D341Med (cell line): Measurements from ENCODE around the gene PCDHA1.
"Not testable (repeated sequence)": the region's sequence is repeated elsewhere in the genome, so short reads cannot be mapped to it uniquely, and the experiment has no call there.

Experiments used
- DNase-seq: peaks from one replicate; pipeline ENCODE4 v3.0.0; 2012; ENCODE audit warnings: low spot score

The PCDHA1 gene

DNA sequence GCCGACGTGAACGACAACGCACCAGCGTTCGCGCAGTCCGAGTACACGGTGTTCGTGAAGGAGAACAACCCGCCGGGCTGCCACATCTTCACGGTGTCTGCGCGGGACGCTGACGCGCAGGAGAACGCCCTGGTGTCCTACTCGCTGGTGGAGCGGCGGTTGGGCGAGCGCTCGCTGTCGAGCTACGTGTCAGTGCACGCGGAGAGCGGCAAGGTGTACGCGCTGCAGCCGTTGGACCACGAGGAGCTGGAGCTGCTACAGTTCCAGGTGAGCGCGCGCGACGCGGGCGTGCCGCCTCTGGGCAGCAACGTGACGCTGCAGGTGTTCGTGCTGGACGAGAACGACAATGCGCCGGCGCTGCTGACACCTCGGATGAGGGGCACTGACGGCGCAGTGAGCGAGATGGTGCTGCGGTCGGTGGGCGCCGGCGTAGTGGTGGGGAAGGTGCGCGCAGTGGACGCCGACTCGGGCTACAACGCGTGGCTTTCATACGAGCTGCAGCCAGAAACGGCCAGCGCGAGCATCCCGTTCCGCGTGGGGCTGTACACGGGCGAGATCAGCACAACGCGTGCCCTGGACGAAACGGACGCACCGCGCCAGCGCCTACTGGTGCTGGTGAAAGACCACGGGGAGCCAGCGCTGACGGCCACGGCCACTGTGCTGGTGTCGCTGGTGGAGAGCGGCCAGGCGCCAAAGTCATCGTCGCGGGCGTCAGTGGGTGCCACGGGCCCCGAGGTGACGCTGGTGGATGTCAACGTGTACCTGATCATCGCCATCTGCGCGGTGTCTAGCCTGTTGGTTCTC, 64.1 kb downstream of the PCDHA1 start:
- not testable (repeated sequence) for DNase-seq

DNA sequence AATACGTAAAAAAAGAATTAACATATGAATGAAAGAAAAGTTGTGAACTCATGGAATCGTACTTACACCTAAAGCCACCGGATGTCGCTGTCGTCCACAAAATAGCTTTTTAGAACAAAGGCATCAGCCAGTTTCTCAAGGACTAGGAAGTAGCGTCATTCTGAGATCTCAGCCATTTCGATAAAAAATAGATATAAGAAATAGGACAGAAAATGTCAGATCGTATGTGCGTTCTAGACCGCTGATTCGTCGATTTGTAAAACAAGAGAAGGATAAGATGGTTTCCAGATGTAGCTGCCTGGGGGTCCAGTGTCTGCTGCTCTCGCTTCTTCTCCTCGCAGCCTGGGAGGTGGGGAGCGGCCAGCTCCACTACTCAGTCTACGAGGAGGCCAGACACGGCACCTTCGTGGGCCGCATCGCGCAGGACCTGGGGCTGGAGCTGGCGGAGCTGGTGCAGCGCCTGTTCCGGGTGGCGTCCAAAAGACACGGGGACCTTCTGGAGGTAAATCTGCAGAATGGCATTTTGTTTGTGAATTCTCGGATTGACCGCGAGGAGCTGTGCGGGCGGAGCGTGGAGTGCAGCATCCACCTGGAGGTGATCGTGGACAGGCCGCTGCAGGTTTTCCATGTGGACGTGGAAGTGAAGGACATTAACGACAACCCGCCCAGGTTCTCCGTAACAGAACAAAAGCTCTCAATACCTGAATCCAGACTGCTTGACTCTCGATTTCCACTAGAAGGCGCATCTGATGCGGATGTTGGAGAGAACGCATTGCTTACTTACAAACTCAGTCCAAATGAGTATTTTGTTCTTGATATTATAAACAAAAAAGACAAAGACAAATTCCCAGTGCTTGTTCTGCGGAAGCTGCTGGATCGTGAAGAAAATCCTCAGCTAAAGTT, 70.1 kb downstream of the PCDHA1 start, which contains the start of gene PCDHA10:
TSS of gene PCDHA10 (plus strand) at position 126 of the 903 bp plus-strand sequence. CDS start at position 278, 152 bp downstream.
- no peak for DNase-seq

DNA sequence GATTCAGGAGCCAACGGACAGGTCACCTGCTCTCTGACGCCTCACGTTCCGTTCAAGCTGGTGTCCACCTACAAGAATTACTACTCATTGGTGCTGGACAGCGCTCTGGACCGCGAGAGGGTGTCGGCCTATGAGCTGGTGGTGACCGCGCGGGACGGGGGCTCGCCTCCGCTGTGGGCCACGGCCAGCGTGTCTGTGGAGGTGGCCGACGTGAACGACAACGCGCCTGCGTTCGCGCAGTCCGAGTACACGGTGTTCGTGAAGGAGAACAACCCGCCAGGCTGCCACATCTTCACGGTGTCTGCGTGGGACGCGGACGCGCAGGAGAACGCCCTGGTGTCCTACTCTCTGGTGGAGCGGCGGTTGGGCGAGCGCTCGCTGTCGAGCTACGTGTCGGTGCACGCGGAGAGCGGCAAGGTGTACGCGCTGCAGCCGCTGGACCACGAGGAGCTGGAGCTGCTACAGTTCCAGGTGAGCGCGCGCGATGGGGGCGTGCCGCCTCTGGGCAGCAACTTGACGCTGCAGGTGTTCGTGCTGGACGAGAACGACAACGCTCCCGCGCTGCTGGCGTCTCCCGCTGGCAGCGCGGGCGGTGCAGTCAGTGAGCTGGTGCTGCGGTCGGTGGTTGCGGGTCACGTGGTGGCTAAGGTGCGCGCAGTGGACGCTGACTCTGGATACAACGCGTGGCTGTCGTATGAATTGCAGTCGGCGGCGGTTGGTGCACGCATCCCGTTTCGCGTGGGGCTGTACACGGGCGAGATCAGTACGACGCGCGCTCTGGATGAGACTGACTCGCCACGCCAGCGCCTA, 71.4 kb downstream of the PCDHA1 start:
- no peak for DNase-seq

DNA sequence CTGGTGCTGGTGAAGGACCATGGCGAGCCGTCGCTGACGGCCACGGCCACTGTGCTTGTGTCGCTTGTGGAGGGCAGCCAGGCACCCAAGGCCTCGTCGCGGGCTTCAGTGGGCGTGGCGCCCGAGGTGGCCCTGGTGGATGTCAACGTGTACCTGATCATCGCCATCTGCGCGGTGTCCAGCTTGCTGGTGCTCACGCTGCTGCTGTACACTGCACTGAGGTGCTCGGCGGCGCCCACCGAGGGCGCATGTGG, 72.0 kb downstream of the PCDHA1 start:
- DNase-seq: no peak

DNA sequence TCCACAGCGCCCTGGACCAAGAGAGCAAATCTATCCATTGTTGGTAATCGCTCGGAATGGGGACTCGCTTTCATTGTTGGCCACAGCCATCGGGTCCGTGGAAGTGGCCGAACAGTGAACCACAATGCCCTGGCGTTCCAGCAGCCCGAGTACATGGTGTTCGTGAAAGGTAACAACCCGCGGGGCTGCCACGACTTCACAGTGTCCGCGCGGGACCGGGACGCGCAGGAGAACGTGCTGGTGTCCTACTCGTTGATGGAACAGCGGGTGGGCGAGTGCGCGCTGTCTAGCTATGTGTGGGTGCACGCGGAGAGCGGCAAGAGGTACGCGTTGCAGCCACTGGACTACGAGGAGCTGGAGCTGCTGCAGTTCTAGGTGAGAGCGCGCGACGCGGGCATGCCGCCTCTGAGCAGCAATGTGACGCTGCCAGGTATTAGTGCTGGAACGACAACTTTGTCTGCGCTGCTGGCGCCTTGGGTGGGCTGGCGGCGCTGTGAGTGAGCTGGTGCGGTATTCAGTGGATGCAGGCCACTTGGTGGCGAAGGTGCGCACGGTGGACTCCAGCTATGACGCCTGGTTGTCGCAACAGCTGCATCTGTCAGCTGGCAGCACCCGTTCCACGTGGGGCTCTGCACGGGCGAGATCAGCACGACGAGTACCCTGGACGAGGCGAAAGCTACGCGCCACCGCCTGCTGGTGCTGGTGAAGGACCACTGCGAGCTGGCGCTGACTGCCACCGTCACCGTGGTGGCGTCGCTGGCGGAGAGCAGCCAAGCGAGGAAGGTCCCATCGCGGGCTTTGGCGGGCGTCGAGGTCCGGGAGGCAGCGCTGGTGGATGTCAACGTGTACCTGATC, 76.7 kb downstream of the PCDHA1 start:
- DNase-seq: no peak

DNA sequence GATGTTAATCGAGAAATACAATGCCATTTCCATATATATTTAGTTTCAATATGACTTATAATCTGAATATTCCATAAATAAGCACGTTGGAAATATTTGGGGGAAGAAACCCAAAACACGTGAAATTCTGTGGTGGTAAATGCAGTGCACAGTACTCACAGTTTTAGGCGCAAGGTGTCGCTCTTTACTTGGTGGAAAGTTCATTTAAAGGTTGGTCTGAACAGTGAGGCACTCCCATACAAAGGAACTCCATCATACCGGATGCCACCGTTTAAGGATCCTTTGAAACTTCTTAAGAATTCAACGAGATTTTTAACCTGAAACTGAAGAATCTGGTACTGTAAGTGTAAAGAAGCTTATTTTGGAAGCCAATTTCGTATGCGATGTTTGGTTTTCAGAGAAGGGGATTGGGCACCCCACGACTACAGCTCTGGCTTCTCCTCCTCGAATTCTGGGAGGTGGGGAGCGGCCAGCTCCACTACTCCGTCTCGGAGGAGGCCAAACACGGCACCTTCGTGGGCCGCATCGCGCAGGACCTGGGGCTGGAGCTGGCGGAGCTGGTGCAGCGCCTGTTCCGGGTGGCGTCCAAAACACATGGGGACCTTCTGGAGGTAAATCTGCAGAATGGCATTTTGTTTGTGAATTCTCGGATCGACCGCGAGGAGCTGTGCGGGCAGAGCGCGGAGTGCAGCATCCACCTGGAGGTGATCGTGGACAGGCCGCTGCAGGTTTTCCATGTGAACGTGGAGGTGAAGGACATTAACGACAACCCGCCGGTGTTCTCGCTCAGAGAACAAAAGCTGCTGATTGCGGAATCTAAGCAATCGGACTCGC, 83.0 kb downstream of the PCDHA1 start, which contains the start of gene PCDHA11:
TSS of gene PCDHA11 (plus strand) at position 237 of the 834 bp plus-strand sequence. CDS start at position 384, 147 bp downstream.
- no peak for DNase-seq

DNA sequence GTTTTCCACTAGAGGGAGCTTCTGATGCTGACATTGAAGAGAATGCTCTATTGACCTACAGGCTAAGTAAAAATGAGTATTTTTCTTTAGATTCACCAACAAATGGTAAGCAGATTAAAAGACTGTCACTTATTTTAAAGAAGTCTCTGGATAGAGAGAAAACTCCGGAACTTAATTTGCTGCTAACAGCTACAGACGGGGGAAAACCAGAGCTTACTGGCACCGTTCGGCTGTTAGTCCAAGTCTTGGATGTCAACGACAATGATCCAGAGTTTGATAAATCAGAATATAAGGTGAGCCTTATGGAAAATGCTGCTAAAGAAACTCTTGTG, 83.6 kb downstream of the PCDHA1 start:
- DNase-seq: no peak

DNA sequence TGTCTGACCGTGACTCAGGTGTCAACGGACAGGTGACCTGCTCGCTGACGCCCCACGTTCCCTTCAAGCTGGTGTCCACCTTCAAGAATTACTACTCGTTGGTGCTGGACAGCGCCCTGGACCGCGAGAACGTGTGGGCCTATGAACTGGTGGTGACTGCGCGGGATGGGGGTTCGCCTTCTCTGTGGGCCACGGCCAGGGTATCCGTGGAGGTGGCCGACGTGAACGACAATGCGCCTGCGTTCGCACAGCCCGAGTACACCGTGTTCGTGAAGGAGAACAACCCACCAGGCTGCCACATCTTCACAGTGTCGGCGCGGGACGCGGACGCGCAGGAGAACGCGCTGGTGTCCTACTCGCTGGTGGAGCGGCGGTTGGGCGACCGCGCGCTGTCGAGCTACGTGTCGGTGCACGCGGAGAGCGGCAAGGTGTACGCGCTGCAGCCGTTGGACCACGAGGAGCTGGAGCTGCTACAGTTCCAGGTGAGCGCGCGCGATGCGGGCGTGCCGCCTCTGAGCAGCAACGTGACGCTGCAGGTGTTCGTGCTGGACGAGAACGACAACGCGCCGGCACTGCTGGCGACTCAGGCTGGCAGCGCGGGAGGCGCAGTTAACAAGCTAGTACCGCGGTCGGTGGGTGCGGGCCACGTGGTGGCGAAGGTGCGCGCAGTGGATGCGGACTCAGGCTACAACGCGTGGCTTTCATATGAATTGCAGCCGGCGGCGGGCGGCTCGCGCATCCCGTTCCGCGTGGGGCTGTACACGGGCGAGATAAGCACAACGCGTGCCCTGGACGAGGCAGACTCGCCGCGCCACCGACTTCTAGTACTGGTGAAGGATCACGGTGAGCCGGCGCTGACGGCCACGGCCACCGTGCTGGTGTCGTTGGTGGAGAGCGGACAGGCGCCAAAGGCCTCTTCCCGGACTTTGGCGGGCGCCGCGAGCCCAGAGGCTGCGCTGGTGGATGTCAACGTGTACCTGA, 84.6 kb downstream of the PCDHA1 start:
- no peak for DNase-seq

DNA sequence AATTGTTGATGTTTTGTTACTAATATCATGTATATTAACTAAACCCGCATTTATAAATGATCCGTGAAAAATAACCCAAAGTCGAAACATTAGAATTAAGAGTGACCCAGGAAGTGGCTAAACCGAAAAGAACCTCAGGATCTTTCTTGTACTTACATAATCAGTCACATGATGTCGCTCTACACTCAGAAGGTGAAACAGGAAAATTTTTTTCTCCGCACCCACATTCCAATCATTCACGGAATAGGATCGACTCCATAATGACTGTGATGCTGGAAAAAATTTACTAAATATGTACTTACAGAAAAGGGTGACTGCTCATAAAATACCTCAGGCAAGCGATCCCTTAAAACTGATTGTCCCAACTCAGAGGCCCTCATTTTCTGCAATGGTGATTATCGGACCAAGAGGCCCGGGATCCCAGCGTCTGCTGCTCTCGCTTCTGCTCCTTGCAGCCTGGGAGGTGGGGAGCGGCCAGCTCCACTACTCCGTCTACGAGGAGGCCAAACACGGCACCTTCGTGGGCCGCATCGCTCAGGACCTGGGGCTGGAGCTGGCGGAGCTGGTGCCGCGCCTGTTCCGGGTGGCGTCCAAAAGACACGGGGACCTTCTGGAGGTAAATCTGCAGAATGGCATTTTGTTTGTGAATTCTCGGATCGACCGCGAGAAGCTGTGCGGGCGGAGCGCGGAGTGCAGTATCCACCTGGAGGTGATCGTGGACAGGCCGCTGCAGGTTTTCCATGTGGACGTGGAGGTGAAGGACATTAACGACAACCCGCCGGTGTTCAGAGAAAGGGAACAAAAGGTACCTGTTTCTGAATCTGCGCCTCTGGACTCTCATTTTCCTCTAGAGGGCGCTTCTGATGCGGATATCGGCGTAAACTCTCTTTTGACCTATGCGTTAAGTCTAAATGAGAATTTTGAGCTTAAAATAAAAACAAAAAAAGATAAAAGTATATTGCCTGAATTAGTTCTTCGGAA, 89.4 kb downstream of the PCDHA1 start, which contains the start of gene PCDHA12:
TSS of gene PCDHA12 (plus strand) at position 224 of the 981 bp plus-strand sequence. CDS start at position 389, 165 bp downstream.
- no peak for DNase-seq

DNA sequence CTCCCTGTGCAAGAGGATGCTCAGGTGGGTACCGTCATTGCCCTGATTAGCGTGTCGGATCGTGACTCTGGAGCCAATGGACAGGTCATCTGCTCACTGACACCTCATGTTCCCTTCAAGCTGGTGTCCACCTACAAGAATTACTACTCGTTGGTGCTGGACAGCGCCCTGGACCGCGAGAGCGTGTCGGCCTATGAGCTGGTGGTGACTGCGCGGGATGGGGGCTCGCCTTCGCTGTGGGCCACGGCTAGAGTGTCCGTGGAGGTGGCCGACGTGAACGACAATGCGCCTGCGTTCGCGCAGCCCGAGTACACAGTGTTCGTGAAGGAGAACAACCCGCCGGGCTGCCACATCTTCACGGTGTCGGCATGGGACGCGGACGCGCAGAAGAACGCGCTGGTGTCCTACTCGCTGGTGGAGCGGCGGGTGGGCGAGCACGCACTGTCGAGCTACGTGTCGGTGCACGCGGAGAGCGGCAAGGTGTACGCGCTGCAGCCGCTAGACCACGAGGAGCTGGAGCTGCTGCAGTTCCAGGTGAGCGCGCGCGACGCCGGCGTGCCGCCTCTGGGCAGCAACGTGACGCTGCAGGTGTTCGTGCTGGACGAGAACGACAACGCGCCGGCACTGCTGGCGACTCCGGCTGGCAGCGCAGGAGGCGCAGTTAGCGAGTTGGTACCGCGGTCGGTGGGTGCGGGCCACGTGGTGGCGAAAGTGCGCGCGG, 90.8 kb downstream of the PCDHA1 start:
- DNase-seq: not testable (repeated sequence)

DNA sequence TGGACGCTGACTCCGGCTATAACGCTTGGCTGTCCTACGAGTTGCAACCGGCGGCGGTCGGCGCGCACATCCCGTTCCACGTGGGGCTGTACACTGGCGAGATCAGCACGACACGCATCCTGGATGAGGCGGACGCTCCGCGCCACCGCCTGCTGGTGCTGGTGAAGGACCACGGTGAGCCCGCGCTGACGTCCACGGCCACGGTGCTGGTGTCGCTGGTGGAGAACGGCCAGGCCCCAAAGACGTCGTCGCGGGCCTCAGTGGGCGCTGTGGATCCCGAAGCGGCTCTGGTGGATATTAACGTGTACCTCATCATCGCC, 91.3 kb downstream of the PCDHA1 start:
- DNase-seq: no peak

DNA sequence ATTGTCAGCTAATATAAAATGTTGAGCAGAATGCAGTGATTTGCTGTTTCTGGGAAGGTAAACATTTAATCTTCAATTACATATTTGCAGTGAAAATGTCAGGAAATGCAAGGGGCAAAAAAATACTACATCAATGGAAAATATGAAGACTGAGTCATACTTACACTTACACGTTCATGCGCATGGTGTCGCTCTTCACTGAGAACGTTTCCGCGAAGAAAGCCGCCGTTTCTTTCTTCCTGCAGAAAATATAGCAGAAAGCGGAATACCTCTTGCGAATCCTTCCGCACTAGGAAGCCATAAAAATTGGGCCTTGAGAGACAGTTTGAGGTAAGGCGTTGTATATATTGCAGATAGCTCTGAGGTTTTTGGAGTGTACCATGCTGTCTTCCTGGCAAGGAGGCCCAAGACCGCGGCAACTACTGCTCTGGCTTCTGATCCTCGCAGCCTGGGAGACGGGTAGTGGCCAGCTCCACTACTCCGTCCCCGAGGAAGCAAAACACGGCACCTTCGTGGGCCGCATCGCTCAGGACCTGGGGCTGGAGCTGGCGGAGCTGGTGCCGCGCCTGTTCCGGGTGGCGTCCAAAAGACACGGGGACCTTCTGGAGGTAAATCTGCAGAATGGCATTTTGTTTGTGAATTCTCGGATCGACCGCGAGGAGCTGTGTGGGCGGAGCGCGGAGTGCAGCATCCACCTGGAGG, 96.1 kb downstream of the PCDHA1 start, which contains the start of gene PCDHA13:
TSS of gene PCDHA13 (plus strand) at position 236 of the 702 bp plus-strand sequence. CDS start at position 381, 145 bp downstream.
- no peak for DNase-seq

DNA sequence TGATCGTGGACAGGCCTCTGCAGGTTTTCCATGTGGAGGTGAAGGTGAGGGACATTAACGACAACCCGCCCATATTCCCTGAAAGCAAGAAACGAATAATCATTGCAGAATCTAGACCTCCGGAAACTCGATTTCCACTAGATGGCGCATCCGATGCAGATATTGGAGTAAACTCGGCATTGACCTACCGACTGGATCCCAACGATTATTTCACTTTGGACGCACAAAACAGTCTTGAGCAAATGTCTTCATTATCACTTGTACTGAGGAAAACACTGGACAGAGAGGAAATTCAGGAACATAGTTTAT, 96.6 kb downstream of the PCDHA1 start:
- no peak for DNase-seq

DNA sequence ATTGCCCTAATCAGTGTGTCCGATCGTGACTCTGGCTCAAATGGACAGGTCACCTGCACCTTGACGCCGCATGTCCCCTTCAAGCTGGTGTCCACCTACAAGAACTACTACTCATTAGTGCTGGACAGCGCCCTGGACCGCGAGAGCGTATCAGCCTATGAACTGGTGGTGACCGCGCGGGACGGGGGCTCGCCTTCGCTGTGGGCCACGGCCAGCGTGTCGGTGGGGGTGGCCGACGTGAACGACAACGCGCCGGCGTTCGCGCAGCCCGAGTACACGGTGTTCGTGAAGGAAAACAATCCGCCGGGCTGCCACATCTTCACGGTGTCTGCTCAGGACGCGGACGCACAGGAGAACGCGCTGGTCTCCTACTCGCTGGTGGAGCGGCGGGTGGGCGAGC, 97.4 kb downstream of the PCDHA1 start:
- no peak for DNase-seq

DNA sequence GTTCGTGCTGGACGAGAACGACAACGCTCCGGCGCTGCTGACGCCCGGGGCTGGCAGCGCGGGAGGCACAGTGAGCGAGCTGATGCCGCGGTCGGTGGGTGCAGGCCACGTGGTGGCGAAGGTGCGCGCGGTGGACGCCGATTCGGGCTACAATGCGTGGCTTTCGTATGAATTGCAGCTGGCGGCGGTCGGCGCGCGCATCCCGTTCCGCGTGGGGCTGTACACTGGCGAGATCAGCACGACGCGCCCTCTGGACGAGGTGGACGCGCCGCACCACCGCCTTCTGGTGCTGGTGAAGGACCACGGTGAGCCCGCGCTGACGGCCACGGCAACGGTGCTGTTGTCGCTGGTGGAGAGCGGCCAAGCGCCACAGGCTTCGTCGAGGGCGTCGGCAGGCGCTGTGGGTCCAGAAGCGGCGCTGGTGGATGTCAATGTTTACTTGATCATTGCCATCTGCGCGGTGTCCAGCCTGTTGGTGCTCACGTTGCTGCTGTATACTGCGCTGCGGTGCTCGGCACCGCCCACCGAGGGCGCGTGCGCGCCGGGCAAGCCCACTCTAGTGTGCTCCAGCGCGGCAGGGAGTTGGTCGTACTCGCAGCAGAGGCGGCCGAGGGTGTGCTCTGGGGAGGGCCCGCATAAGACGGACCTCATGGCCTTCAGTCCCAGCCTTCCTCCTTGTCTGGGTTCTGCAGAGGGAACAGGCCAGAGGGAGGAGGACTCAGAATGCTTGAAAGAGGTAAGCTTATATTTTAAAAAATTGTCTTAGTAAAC, 98.2 kb downstream of the PCDHA1 start:
- DNase-seq: no peak

DNA sequence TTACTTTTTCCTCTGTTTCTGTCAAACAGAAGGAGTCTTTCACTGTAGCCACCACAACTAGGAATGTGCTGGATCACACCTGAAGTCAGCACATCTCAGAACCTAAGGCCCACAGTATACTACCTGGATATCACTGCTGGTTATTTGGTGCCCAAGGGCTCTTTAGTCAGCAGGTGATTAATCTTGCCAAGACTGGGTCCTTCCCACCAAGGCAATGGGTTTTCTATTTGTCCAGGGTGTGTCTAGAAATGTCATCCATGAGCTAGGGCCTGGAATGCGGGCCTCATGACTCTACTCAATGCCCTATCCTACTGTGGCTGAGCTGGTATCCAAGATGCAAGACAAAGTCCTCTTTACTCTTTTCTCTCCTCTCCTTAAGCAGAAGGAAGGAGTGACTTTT, 130.4 kb downstream of the PCDHA1 start:
- DNase-seq: no peak
